NCI-H82 treated with DMSO at 0.1 percent for 48 hours (cell line): ENCODE results near the gene SHROOM1.

Experiments used
- DNase-seq: peaks from one replicate; lab custom pipeline; 2025; ENCODE audit not compliant: unreplicated experiment; lab: John Stamatoyannopoulos, UW

SHROOM1 gene

GRCh38 chr5:132853323-132853722 lies 22.9 kb upstream of the SHROOM1 start:
- DNase-seq: no peak

GRCh38 chr5:132850066-132850465 lies 19.6 kb upstream of the SHROOM1 start:
- no peak for DNase-seq

- DNase-seq: no peak
These were observed 18.9 kb upstream of the SHROOM1 start for GRCh38 chr5:132849347-132849746.

GRCh38 chr5:132848270-132848669 lies 17.8 kb upstream of the SHROOM1 start:
- DNase-seq: no peak

GRCh38 chr5:132841305-132841704 lies 10.9 kb upstream of the SHROOM1 start:
- DNase-seq: no peak

- DNase-seq: no peak
These were observed 10.4 kb upstream of the SHROOM1 start for GRCh38 chr5:132840896-132841295.

- DNase-seq: no peak
These were observed 9.9 kb upstream of the SHROOM1 start for GRCh38 chr5:132840313-132840712.

GRCh38 chr5:132839426-132840301 lies 9.2 kb upstream of the SHROOM1 start:
- no peak for DNase-seq

- no peak for DNase-seq
These were observed 8.3 kb upstream of the SHROOM1 start for GRCh38 chr5:132838516-132839282.

- no peak for DNase-seq
These were observed 7.4 kb upstream of the SHROOM1 start for GRCh38 chr5:132837868-132838267.

- DNase-seq: no peak
These were observed 6.4 kb upstream of the SHROOM1 start for GRCh38 chr5:132836852-132837251.

GRCh38 chr5:132834057-132834456 lies 3.6 kb upstream of the SHROOM1 start:
- DNase-seq: no peak

GRCh38 chr5:132832612-132833011 lies 2.2 kb upstream of the SHROOM1 start:
- DNase-seq: no peak

- no peak for DNase-seq
These were observed 831 bp upstream of the SHROOM1 start for GRCh38 chr5:132831095-132831860.

- peak; percentile 20 for DNase-seq
These were observed 558 bp downstream of the SHROOM1 start for GRCh38 chr5:132829742-132830435.

- no peak for DNase-seq
These were observed 1.5 kb downstream of the SHROOM1 start for GRCh38 chr5:132828846-132829494.

GRCh38 chr5:132827943-132828673 lies 2.3 kb downstream of the SHROOM1 start:
- DNase-seq: no peak

GRCh38 chr5:132826424-132827082 lies 3.9 kb downstream of the SHROOM1 start:
- no peak for DNase-seq

- no peak for DNase-seq
These were observed 4.5 kb downstream of the SHROOM1 start for GRCh38 chr5:132825834-132826391.
